Glutamatergic neuron (in vitro differentiated cells): ENCODE measurements around the gene BHLHE40. TPM values are rescaled to one million over a fixed set of nuclear protein-coding genes. Genes with fewer than 3 reads are reported as not detected.

Experiments
- DNase-seq: peaks from one replicate; pipeline ENCODE4 v3.0.0; 2022
- H3K27ac Mint-ChIP-seq: one replicate; pipeline ENCODE4 v1.8.0; 2020; ENCODE audit warnings: mild to moderate bottlenecking, mixed read lengths, inconsistent platforms; ENCODE audit not compliant: unreplicated experiment
- H3K27me3 Mint-ChIP-seq: one replicate; pipeline ENCODE4 v1.8.0; 2020; ENCODE audit warnings: mild to moderate bottlenecking, moderate library complexity, mixed read lengths, inconsistent platforms; ENCODE audit not compliant: unreplicated experiment
- H3K36me3 Mint-ChIP-seq: one replicate; pipeline ENCODE4 v1.8.0; 2020; ENCODE audit warnings: mild to moderate bottlenecking, mixed read lengths, inconsistent platforms; ENCODE audit not compliant: unreplicated experiment
- H3K4me1 Mint-ChIP-seq: one replicate; pipeline ENCODE4 v1.8.0; 2020; ENCODE audit warnings: mild to moderate bottlenecking, low read depth, mixed read lengths, inconsistent platforms; ENCODE audit not compliant: unreplicated experiment
- H3K4me3 Mint-ChIP-seq: one replicate; pipeline ENCODE4 v1.8.0; 2020; ENCODE audit warnings: mild to moderate bottlenecking, mixed read lengths, inconsistent platforms; ENCODE audit not compliant: unreplicated experiment
- H3K9me3 Mint-ChIP-seq: one replicate; pipeline ENCODE4 v1.8.0; 2020; ENCODE audit warnings: mild to moderate bottlenecking, moderate library complexity, mixed read lengths, inconsistent platforms; ENCODE audit not compliant: unreplicated experiment
- total RNA-seq: library from RNA; stranded (reverse); fragmentation: NEBNext Ultra II Directional; extraction: Animal tissue kit (Norgen Biotek cat#: 25700); gene quantifications from one replicate; pipeline ENCODE4 v1.2.1, GENCODE V29; 2021; ENCODE audit not compliant: unreplicated experiment
- TF ChIP-seq, protein P1 (sequence below): fragments of 200-600 bp; sonication (generic); IDR thresholded peaks from one replicate; pipeline ENCODE4 v1.5.0; 2021; ENCODE audit not compliant: partially characterized antibody, unreplicated experiment

BHLHE40 gene
- total RNA-seq, 1 donor from 2014 or later = 0.22 TPM

DNA sequence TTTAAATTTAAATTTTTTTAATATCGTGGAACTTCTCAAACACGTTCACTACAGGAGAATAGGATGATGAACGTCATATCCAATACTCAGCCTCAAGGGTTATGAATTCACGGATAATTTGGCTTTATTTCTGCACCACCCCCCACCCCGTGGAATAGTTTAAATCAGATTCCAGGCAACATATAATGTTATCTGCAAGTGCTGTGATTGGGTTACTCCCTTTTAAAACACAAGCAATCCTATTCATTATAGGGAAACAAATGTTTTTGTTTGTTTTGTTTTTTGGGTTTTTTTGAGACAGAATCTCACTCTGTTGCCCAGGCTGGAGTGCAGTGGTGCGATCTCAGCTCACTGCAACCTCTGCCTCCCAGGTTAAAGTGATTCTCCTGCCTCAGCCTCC, 30.9 kb downstream of the BHLHE40 start:
- Mint-ChIP-seq H3K4me3 (no peak overlapping the region), H3K27me3 (peaks cover 6% of the 10 kb centered on the region), H3K36me3 (no peaks in the 10 kb centered on the region), H3K9me3 (peaks cover 3% of the 10 kb centered on the region), H3K4me1 (no peaks in the 10 kb centered on the region), H3K27ac (no peak overlapping the region)
- TF ChIP-seq, protein P1, sequence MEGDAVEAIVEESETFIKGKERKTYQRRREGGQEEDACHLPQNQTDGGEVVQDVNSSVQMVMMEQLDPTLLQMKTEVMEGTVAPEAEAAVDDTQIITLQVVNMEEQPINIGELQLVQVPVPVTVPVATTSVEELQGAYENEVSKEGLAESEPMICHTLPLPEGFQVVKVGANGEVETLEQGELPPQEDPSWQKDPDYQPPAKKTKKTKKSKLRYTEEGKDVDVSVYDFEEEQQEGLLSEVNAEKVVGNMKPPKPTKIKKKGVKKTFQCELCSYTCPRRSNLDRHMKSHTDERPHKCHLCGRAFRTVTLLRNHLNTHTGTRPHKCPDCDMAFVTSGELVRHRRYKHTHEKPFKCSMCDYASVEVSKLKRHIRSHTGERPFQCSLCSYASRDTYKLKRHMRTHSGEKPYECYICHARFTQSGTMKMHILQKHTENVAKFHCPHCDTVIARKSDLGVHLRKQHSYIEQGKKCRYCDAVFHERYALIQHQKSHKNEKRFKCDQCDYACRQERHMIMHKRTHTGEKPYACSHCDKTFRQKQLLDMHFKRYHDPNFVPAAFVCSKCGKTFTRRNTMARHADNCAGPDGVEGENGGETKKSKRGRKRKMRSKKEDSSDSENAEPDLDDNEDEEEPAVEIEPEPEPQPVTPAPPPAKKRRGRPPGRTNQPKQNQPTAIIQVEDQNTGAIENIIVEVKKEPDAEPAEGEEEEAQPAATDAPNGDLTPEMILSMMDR = no peak
- no peak for DNase-seq

GRCh38 chr3:5010706-5011554, 31.7 kb downstream of the BHLHE40 start:
- Mint-ChIP-seq H3K27ac (no peak overlapping the region), H3K9me3 (peaks cover 3% of the 10 kb centered on the region), H3K36me3 (no peaks in the 10 kb centered on the region), H3K27me3 (peaks cover 6% of the 10 kb centered on the region), H3K4me3 (no peak overlapping the region), H3K4me1 (no peaks in the 10 kb centered on the region)
- DNase-seq = no peak
- TF ChIP-seq, protein P1 = no peak

DNA sequence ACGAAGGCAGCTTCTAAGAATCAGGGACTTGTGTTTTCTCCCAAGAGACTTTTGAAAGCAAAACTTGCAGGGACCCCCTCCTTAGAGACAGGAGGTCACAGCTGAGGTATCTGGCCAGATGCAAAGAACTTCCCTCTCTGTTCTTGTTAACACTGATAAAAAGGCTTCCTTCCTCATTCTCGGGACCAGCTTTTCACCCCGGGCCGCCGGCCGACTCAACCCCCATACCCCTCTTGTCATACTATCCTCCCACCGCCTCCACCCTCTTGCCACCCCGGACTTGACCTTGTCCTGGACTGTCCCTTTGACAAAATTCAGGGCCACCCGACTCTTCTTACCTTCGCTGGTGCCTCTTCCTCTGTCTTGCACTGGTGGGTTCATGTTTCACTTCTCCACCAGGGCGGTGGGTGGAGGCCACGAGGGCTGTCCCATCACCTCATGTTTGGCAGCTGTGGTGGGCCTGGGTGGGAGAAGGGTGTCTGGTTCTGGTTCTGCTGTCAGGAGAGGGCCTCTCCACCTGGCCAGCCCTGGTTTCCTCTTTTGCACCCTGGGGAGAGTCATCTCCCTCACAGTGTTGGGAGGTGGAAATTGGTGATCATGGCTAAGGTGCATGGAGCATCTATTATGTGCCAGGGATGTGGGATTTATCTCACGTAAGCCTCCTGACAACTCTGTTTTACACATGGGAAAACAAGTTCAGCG, 32.5 kb downstream of the BHLHE40 start:
- no peaks in the 10 kb centered on the region for H3K36me3 Mint-ChIP-seq
- no peaks in the 10 kb centered on the region for H3K4me1 Mint-ChIP-seq
- H3K27me3 Mint-ChIP-seq = peaks cover 6% of the 10 kb centered on the region
- H3K27ac Mint-ChIP-seq = no peak overlapping the region
- no peak for DNase-seq
- H3K9me3 Mint-ChIP-seq = peaks cover 3% of the 10 kb centered on the region
- TF ChIP-seq, protein P1 = no peak
- no peak overlapping the region for H3K4me3 Mint-ChIP-seq

GRCh38 chr3:5012367-5012766, 33.1 kb downstream of the BHLHE40 start:
- Mint-ChIP-seq H3K4me1 (no peaks in the 10 kb centered on the region), H3K36me3 (no peaks in the 10 kb centered on the region), H3K27ac (no peak overlapping the region), H3K27me3 (peaks cover 6% of the 10 kb centered on the region), H3K4me3 (no peak overlapping the region), H3K9me3 (no peaks in the 10 kb centered on the region)
- TF ChIP-seq, protein P1 = no peak
- no peak for DNase-seq
